Esophagus squamous epithelium (tissue), 4 donors: ENCODE results near the gene IQSEC3.

Source experiments
- CTCF ChIP-seq, 6 experiments: fragments of 450-650 bp in 4 of 6; fragments of 200-600 bp in 2 of 6; sonication (generic) in 2 of 6; IDR thresholded peaks; one replicate each; pipeline ENCODE4 v1.5.1; 2016 to 2019; ENCODE audit warnings: antibody characterized with exemption in 6 of 6, mild to moderate bottlenecking in 4 of 6, moderate library complexity in 4 of 6
- POLR2A ChIP-seq, 4 donors: fragments of 450-650 bp; IDR thresholded peaks; one replicate each; pipeline ENCODE4 v1.6.1; 2017; ENCODE audit warnings: antibody characterized with exemption in 4 of 4, mild to moderate bottlenecking in 4 of 4, moderate library complexity in 3 of 4

- no peak for TF ChIP-seq CTCF (IDR thresholded peaks at IDR 0.05)
- no peak for TF ChIP-seq POLR2A (IDR thresholded peaks at IDR 0.05)
These were observed 142.7 kb downstream of the IQSEC3 start for GRCh38 chr12:209246-209645.
